Suprapubic skin (tissue), 4 donors: ENCODE measurements around the gene RYR3. TPM values are rescaled to one million over a fixed set of nuclear protein-coding genes. Genes with fewer than 3 reads are reported as not detected.

ENCODE experiments used
- DNase-seq, 2 donors: peaks; one replicate each; pipeline ENCODE4 v3.0.0-alpha.2; 2019; ENCODE audit warnings: low spot score in 2 of 2
- H3K27ac ChIP-seq: fragments of 200-600 bp; sonication (generic); one replicate; pipeline ENCODE4 v1.5.1; 2019
- H3K27me3 ChIP-seq: fragments of 200-600 bp; sonication (generic); one replicate; pipeline ENCODE4 v1.5.1; 2019
- H3K36me3 ChIP-seq: fragments of 200-600 bp; sonication (generic); one replicate; pipeline ENCODE4 v1.5.1; 2019
- H3K4me1 ChIP-seq: fragments of 200-600 bp; sonication (generic); one replicate; pipeline ENCODE4 v1.5.1; 2019
- H3K4me3 ChIP-seq: fragments of 200-600 bp; sonication (generic); one replicate; pipeline ENCODE4 v1.5.1; 2019; ENCODE audit warnings: mild to moderate bottlenecking
- H3K9me3 ChIP-seq: fragments of 200-600 bp; sonication (generic); one replicate; pipeline ENCODE4 v1.5.1; 2019
- CTCF ChIP-seq, 2 donors: fragments of 200-600 bp in 1 of 2; fragments of 450-650 bp in 1 of 2; sonication (generic) in 1 of 2; IDR thresholded peaks; one replicate each; pipeline ENCODE4 v1.5.1; 2016 to 2019; ENCODE audit warnings: antibody characterized with exemption in 2 of 2, mild to moderate bottlenecking in 1 of 2, moderate library complexity in 1 of 2
- EP300 ChIP-seq: sonication (generic); formaldehyde crosslinking; IDR thresholded peaks from one replicate; pipeline ENCODE4 v1.6.1; 2017; ENCODE audit warnings: antibody characterized with exemption
- POLR2A ChIP-seq, 2 donors: fragments of 450-650 bp; IDR thresholded peaks; one replicate each; pipeline ENCODE4 v1.6.1; 2017; ENCODE audit warnings: antibody characterized with exemption in 2 of 2, mild to moderate bottlenecking in 2 of 2, moderate library complexity in 2 of 2
- POLR2AphosphoS5 ChIP-seq, 3 donors: sonication (generic); formaldehyde crosslinking; IDR thresholded peaks; one replicate each; pipeline ENCODE4 v1.6.1; 2017; ENCODE audit warnings: antibody characterized with exemption in 3 of 3
- WGBS: methylation state at CpG from one replicate; pipeline ENCODE4 v1.1.5; 2018; 5-methylcytosine and 5-hydroxymethylcytosine counted together
- total RNA-seq, 4 donors: library from RNA; depleted of rRNA; stranded (reverse); fragments of >200 nt; gene quantifications; one replicate each; pipeline ENCODE4 v1.1.0, GENCODE V29; 2016

The RYR3 gene
- total RNA-seq, 4 donors from 2014 or later = 0.38 to 2.0 (median 0.80) TPM

- Histone ChIP-seq H3K36me3 (no peaks in the 10 kb centered on the region), H3K9me3 (no peaks in the 10 kb centered on the region), H3K4me3 (no peak overlapping the region), H3K27me3 (no peaks in the 10 kb centered on the region), H3K27ac (no peak overlapping the region), H3K4me1 (no peaks in the 10 kb centered on the region)
- TF ChIP-seq POLR2AphosphoS5 (IDR thresholded peaks at IDR 0.05) (no peak), EP300 (no peak), CTCF (IDR thresholded peaks at IDR 0.05) (no peak), POLR2A (IDR thresholded peaks at IDR 0.05) (no peak)
- no peak for DNase-seq
- 36% methylated on average over 3 of the region's 3 CpGs for WGBS
Observed at GRCh38 chr15:33425142-33425541, 114.4 kb downstream of the RYR3 start.

GRCh38 chr15:33430577-33430976 is 119.8 kb downstream of the RYR3 start:
- no peak for DNase-seq
- no peak overlapping the region for H3K4me3 ChIP-seq
- no peaks in the 10 kb centered on the region for H3K36me3 ChIP-seq
- H3K27ac ChIP-seq = no peak overlapping the region
- H3K27me3 ChIP-seq = no peaks in the 10 kb centered on the region
- no peaks in the 10 kb centered on the region for H3K9me3 ChIP-seq
- TF ChIP-seq CTCF (IDR thresholded peaks at IDR 0.05) (no peak), POLR2AphosphoS5 (IDR thresholded peaks at IDR 0.05) (no peak), EP300 (no peak), POLR2A (IDR thresholded peaks at IDR 0.05) (no peak)
- H3K4me1 ChIP-seq = no peaks in the 10 kb centered on the region
- WGBS = 60% methylated on average over 5 of the region's 5 CpGs

GRCh38 chr15:33433821-33434220 is 123.1 kb downstream of the RYR3 start:
- no peaks in the 10 kb centered on the region for H3K36me3 ChIP-seq
- H3K9me3 ChIP-seq = no peaks in the 10 kb centered on the region
- DNase-seq = no peak
- H3K4me1 ChIP-seq = no peaks in the 10 kb centered on the region
- TF ChIP-seq EP300 (no peak), POLR2AphosphoS5 (IDR thresholded peaks at IDR 0.05) (no peak), CTCF (IDR thresholded peaks at IDR 0.05) (no peak), POLR2A (IDR thresholded peaks at IDR 0.05) (no peak)
- no peak overlapping the region for H3K27ac ChIP-seq
- H3K4me3 ChIP-seq = no peak overlapping the region
- no peaks in the 10 kb centered on the region for H3K27me3 ChIP-seq

GRCh38 chr15:33438396-33438795 is 127.6 kb downstream of the RYR3 start:
- no peaks in the 10 kb centered on the region for H3K36me3 ChIP-seq
- no peak overlapping the region for H3K27ac ChIP-seq
- no peaks in the 10 kb centered on the region for H3K9me3 ChIP-seq
- H3K4me3 ChIP-seq = no peak overlapping the region
- TF ChIP-seq CTCF (IDR thresholded peaks at IDR 0.05) (no peak), POLR2A (IDR thresholded peaks at IDR 0.05) (no peak), POLR2AphosphoS5 (IDR thresholded peaks at IDR 0.05) (no peak), EP300 (no peak)
- WGBS = 91% methylated on average over 3 of the region's 3 CpGs
- no peaks in the 10 kb centered on the region for H3K4me1 ChIP-seq
- H3K27me3 ChIP-seq = no peaks in the 10 kb centered on the region
- DNase-seq = no peak

- no peaks in the 10 kb centered on the region for H3K36me3 ChIP-seq
- no peaks in the 10 kb centered on the region for H3K4me1 ChIP-seq
- H3K27ac ChIP-seq = no peak overlapping the region
- TF ChIP-seq CTCF (IDR thresholded peaks at IDR 0.05) (no peak), EP300 (no peak), POLR2AphosphoS5 (IDR thresholded peaks at IDR 0.05) (no peak), POLR2A (IDR thresholded peaks at IDR 0.05) (no peak)
- WGBS = 80% methylated on average over 4 of the region's 4 CpGs
- no peaks in the 10 kb centered on the region for H3K27me3 ChIP-seq
- no peaks in the 10 kb centered on the region for H3K9me3 ChIP-seq
- H3K4me3 ChIP-seq = no peak overlapping the region
- no peak for DNase-seq
Observed at GRCh38 chr15:33440900-33441299, 130.1 kb downstream of the RYR3 start.
